Measurements from ENCODE around the gene NDUFS7.

Gene NDUFS7

DNA sequence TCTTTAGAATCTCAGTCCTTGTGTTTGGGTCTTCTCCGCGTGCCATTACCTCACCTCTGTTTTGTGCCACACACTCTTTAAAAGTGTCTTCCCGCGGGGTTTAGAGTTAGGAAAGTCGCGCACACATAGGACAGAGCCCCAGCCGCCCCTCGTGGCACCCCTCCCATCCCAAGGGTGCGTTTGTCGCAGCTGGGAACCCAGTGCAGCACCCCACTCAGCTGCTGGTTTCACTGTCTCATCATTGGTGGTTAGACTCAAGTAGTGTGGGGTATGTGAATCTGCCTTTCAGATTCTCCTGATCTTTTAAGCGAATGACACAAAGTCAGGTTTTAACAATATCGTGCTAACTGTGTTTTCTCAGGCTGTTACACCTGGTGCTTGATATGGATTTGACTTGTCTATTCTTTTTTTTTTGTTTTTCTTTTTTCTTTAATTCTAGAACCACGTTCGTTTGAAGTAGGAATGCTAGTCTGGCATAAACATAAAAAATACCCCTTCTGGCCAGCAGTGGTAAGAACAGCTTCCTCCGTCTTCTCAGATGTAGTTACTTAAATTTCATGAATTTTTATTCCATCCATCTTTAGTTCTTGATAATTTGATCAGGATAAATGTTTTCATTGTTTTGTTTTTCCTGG, 19.5 kb upstream of the NDUFS7 start:
- in situ Hi-C loops (cut with MboI; ENCODE audit: low sequenced_read_pairs), result no loop called here

GRCh38 chr19:1365319-1366269, 18.1 kb upstream of the NDUFS7 start:
- in situ Hi-C loops (cut with MboI; ENCODE audit: low sequenced_read_pairs), result no loop called here

GRCh38 chr19:1366296-1366695, 17.4 kb upstream of the NDUFS7 start:
- in situ Hi-C loops (cut with MboI; ENCODE audit: low sequenced_read_pairs), result no loop called here

GRCh38 chr19:1366899-1367870, 16.5 kb upstream of the NDUFS7 start:
- in situ Hi-C loops (cut with MboI; ENCODE audit: low sequenced_read_pairs), result no loop called here

- in situ Hi-C loops (cut with MboI; ENCODE audit: low sequenced_read_pairs), result no loop called here
These were observed 14.4 kb upstream of the NDUFS7 start for GRCh38 chr19:1369214-1369805.

DNA sequence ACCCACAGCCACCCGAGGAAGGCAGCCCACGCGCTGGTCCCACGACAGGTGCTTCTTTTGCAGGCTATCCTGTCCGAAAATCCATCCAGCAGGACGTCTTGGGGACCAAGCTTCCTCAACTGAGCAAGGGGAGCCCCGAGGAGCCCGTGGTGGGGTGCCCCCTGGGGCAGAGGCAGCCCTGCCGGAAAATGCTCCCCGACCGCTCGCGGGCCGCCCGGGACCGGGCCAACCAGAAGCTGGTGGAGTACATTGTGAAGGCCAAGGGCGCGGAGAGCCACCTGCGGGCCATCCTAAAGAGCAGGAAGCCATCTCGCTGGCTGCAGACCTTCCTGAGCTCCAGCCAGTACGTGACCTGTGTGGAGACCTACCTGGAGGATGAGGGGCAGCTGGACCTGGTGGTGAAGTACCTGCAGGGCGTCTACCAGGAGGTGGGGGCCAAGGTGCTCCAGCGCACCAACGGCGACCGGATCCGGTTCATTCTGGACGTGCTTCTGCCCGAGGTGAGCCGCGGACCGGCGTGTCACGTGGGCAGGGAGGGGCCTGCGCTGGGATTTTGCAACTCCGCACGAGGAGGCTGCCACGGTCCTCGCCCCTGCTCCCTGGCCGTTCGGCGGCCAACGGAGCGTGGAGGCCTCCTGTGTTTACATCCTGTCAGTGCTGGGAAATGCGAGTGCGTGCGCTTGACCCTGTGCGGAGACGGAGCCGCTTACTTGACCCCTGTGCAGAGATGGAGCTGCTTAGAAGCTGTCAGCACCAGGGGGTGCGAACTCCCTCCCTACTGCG, 12.9 kb upstream of the NDUFS7 start:
- in situ Hi-C loops (cut with MboI; ENCODE audit: low sequenced_read_pairs), result loop anchor here (10.0 kb wide), 1 partner anchor 96 kb away; the partner anchor contains the start of gene FAM174C

GRCh38 chr19:1373042-1373533, 10.6 kb upstream of the NDUFS7 start:
- in situ Hi-C loops (cut with MboI; ENCODE audit: low sequenced_read_pairs), result loop anchor here (10.0 kb wide), 1 partner anchor 98 kb away; the partner anchor contains the start of gene FAM174C

DNA sequence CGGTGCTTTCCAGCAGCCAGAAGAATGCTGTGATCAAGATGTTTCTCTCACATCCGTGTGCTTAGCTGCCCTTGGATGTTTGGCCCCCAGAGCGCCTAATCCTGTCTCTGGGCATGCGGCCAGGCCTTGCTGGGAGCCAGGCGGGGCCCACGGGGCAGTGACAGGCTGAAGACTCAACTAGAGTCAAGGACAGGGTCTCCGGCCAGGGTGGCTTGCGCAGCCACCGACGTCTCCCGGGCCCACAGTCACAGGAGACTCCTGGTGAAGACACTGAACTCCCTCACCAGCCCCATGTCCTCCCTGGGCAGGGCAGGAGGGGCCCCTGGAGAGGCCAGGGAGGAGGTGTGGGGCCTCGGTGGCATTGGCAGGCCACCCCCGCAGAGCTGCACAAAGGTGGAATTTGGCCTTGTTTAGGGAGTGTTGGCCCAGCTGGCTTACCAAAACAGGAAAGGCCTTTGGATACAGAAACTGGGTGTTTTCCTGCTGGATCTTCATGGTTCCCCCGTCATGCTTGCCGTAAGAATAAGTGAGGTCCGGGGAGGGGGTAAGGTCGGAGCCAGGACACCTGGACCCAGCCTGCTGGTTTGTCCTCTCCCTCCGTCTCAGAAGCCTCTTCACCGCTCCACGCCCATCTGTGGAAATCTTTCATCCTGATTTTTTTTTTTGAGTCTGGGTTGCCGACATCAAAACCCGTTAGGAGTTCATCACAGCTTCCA, 10.0 kb upstream of the NDUFS7 start:
- in situ Hi-C loops (cut with MboI; ENCODE audit: low sequenced_read_pairs), result loop anchor here (10.0 kb wide), 1 partner anchor 99 kb away; the partner anchor contains the start of gene FAM174C

DNA sequence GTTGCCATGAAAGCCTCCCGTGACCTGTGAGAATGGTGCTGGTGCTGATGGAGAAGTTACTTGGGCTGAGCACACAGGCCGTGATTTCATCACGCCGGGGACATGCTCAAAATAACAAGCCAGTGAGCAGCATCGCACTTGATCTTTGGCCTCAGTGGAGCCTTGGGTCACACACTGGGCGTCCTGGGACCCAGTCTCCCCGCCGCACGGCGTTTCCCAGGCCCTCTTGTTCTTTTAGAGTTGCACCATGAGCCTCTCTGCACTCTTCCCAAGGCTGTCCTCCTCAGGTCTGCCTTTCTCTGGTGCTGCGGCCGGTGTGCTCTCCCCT, 9.5 kb upstream of the NDUFS7 start:
- in situ Hi-C loops (cut with MboI; ENCODE audit: low sequenced_read_pairs), result loop anchor here (10.0 kb wide), 1 partner anchor 99 kb away; the partner anchor contains the start of gene FAM174C

- in situ Hi-C loops (cut with MboI; ENCODE audit: low sequenced_read_pairs), result loop anchor here (10.0 kb wide), 1 partner anchor 102 kb away; the partner anchor contains the start of gene FAM174C
These were observed 7.3 kb upstream of the NDUFS7 start for GRCh38 chr19:1376415-1376805.

DNA sequence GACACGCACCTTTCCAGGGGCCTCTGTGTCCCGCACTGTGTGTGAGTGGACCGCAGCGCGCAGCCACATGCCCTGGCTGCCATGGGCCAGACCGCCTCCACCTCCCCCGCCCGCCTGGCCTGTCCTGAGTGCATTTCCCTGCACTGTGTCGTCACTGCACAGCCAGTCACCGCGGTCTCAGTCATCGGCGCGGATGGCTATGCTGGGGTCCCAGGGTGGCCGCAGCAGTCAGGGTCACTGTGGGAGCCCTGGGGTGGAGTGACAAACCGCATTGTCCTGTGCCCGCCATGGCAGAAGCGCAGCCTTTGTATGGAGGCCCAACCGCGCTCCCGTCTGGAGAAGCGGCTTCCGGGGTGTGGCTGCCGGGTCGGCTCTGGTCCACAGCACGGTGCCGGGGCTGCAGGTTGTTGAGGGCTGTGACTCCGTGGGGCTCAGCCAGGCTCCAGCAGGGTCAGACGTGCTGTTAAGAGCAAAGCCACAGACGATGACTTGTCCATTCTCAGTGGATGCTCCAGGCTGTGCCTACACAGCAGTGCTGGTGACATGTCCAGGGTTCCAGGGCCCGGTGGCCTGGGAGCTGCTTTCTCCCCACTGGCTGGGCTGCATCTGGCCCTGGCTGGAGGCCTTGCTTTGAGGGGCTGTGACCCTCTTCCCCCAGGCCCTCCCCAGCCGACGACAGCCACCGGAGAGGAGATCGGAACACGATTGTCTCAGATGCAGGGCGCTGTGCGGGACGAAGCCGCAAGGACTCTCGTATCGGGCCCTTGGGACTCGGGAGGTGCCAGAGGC, 6.3 kb upstream of the NDUFS7 start:
- in situ Hi-C loops (cut with MboI; ENCODE audit: low sequenced_read_pairs), result loop anchor here (10.0 kb wide), 1 partner anchor 103 kb away; the partner anchor contains the start of gene FAM174C

- in situ Hi-C loops (cut with MboI; ENCODE audit: low sequenced_read_pairs), result loop anchor here (10.0 kb wide), 1 partner anchor 103 kb away; the partner anchor contains the start of gene FAM174C
These were observed 5.5 kb upstream of the NDUFS7 start for GRCh38 chr19:1377965-1378785.

DNA sequence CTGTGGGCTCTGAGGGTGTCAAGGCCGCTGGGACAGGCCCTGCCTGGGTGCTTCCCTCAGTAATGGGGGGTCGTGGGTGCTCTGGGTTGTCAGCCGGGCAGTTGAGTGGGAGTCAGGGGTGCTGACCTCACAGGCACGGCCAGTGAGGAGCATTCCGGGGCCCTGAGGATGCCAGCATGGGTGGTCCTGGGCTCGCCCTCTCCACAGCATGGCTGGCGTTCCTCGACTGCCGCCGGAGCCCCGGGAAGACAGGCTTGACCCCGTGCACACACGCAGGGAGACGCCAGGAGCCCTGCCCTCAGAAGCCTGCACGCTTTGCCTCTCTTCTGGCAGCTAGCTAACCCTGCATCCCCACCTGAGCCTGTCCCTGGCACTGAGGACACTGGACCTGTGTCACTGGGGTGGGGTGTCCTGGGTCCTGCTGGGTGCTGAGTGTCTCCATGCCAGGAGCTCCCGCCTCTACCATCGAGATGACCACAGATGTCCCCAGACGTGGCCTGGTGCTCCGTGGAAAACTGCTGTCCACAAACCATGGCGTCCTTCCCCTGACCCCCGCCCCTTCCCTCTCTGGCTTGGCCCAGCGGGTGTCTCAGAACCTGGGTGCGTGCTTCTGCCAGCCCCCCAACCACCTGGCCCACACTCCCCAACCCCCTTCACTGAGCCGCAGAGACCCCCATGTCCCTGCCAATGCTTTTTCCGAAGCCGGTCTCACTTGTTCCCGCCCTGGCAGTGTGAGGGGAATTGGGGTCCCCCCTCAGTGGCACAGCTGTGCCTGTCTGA, 4.4 kb upstream of the NDUFS7 start:
- in situ Hi-C loops (cut with MboI; ENCODE audit: low sequenced_read_pairs), result loop anchor here (10.0 kb wide), 1 partner anchor 105 kb away; the partner anchor contains the start of gene FAM174C

DNA sequence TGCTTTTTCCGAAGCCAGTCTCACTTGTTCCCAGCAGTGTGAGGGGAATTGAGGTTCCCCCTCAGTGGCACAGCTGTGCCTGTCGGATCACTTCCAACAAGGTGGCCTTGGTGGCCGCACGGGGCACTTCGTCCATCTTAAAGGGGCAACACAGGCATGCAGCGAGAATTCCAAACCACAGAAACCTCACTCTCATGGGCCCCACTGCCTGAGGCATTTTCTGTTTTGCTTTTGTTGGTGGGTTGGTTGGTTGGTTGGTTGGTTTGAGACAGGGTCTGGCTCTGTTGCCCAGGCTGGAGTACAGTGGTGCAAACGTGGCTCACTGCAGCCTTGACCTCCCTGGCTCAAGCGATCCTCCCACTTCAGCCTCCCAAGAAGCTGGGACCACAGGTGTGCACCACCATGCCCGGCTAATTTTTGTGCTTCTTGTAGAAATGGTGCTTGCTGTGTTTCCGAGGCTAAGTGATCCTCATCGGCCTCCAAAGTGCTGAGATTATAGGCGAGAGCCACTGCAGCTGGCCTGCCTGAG, 3.7 kb upstream of the NDUFS7 start:
- in situ Hi-C loops (cut with MboI; ENCODE audit: low sequenced_read_pairs), result loop anchor here (10.0 kb wide), 1 partner anchor 105 kb away; the partner anchor contains the start of gene FAM174C

DNA sequence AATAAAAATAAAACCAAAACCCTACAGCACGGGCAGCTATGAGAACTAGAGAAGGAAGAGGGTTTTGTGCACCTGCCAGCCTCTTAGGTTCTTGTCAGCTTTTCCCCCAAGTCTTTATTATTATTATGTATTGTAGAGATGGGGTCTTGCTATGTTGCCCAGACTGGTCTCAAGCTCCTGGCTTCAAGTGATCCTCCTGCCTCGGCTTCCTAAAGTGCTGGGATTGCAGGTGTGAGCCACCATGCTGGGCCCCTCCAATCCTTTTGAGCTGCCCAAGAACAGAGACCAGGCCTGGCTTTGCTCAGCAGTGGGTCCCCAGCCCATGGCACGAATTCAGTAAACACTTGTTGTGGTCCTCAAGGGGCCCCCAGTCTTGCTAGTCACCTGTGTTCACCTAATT, 1.5 kb upstream of the NDUFS7 start:
- in situ Hi-C loops (cut with MboI; ENCODE audit: low sequenced_read_pairs), result no loop called here

- in situ Hi-C loops (cut with MboI; ENCODE audit: low sequenced_read_pairs), result no loop called here
These were observed 743 bp upstream of the NDUFS7 start for GRCh38 chr19:1383017-1383311.

All from HL-60/S4 treated with retinoic acid at 250 ng/mL for 4 days and 3 days (cell line).